ENCODE data around the gene HAUS6.
"Not testable (repeated sequence)": the region's sequence is repeated elsewhere in the genome, so short reads cannot be mapped to it uniquely, and the experiment has no call there.

Gene HAUS6

GRCh38 chr9:19101203-19101602 is 1.5 kb downstream of the HAUS6 start:
- TF ChIP-seq PAX5 (IDR thresholded peaks at IDR 0.05; ENCODE audit: insufficient read depth, low read length, severe bottlenecking): no peak
- TF ChIP-seq TAF1 (IDR thresholded peaks at IDR 0.05; ENCODE audit: low read depth, low read length): no peak
- TF ChIP-seq SPI1 (IDR thresholded peaks at IDR 0.05; ENCODE audit: low read depth, low read length): no peak
- TF ChIP-seq POLR2AphosphoS5 (IDR thresholded peaks at IDR 0.05; ENCODE audit: low read depth, low read length): no peak
- TF ChIP-seq POLR2A (IDR thresholded peaks at IDR 0.05; ENCODE audit: low read depth, low read length): no peak
- no peak for TF ChIP-seq POU2F2 (IDR thresholded peaks at IDR 0.05; ENCODE audit: low read depth, low read length)
- DNase-seq (ENCODE audit: insufficient read length, low spot score) (no peak), FAIRE-seq (no peak)

GRCh38 chr9:19097431-19097830 is 5.3 kb downstream of the HAUS6 start:
- FAIRE-seq; DNase-seq (ENCODE audit: insufficient read length, low spot score): not testable (repeated sequence)

- FAIRE-seq (no peak), DNase-seq (ENCODE audit: insufficient read length, low spot score) (no peak)
Observed at GRCh38 chr9:19087106-19088000, 15.4 kb downstream of the HAUS6 start.

GRCh38 chr9:19085295-19085694 is 17.4 kb downstream of the HAUS6 start:
- DNase-seq (ENCODE audit: insufficient read length, low spot score) (no peak), FAIRE-seq (no peak)
- no peak for TF ChIP-seq POLR2A (IDR thresholded peaks at IDR 0.05; ENCODE audit: low read depth, low read length)
- no peak for TF ChIP-seq TAF1 (IDR thresholded peaks at IDR 0.05; ENCODE audit: low read depth, low read length)
- TF ChIP-seq POLR2AphosphoS5 (IDR thresholded peaks at IDR 0.05; ENCODE audit: low read depth, low read length): no peak
- no peak for TF ChIP-seq SPI1 (IDR thresholded peaks at IDR 0.05; ENCODE audit: low read depth, low read length)
- no peak for TF ChIP-seq POU2F2 (IDR thresholded peaks at IDR 0.05; ENCODE audit: low read depth, low read length)
- no peak for TF ChIP-seq PAX5 (IDR thresholded peaks at IDR 0.05; ENCODE audit: insufficient read depth, low read length, severe bottlenecking)

More at GRCh38 chr9:19087106-19088000, 15.4 kb downstream of the HAUS6 start:
- TF ChIP-seq PAX5 (IDR thresholded peaks at IDR 0.05; ENCODE audit: insufficient read depth, low read length, severe bottlenecking) (no peak), TAF1 (IDR thresholded peaks at IDR 0.05; ENCODE audit: low read depth, low read length) (no peak), POLR2AphosphoS5 (IDR thresholded peaks at IDR 0.05; ENCODE audit: low read depth, low read length) (no peak), POLR2A (IDR thresholded peaks at IDR 0.05; ENCODE audit: low read depth, low read length) (no peak), POU2F2 (IDR thresholded peaks at IDR 0.05; ENCODE audit: low read depth, low read length) (no peak), SPI1 (IDR thresholded peaks at IDR 0.05; ENCODE audit: low read depth, low read length) (no peak)

GRCh38 chr9:19074836-19075235 is 27.9 kb downstream of the HAUS6 start:
- FAIRE-seq (no peak), DNase-seq (ENCODE audit: insufficient read length, low spot score) (no peak)
- TF ChIP-seq TAF1 (IDR thresholded peaks at IDR 0.05; ENCODE audit: low read depth, low read length) (no peak), POLR2A (IDR thresholded peaks at IDR 0.05; ENCODE audit: low read depth, low read length) (no peak), POU2F2 (IDR thresholded peaks at IDR 0.05; ENCODE audit: low read depth, low read length) (no peak), POLR2AphosphoS5 (IDR thresholded peaks at IDR 0.05; ENCODE audit: low read depth, low read length) (no peak), PAX5 (IDR thresholded peaks at IDR 0.05; ENCODE audit: insufficient read depth, low read length, severe bottlenecking) (no peak), SPI1 (IDR thresholded peaks at IDR 0.05; ENCODE audit: low read depth, low read length) (no peak)

- no peak for FAIRE-seq
- DNase-seq (ENCODE audit: insufficient read length, low spot score): no peak
- no peak for TF ChIP-seq PAX5 (IDR thresholded peaks at IDR 0.05; ENCODE audit: insufficient read depth, low read length, severe bottlenecking)
- TF ChIP-seq TAF1 (IDR thresholded peaks at IDR 0.05; ENCODE audit: low read depth, low read length): no peak
- no peak for TF ChIP-seq POLR2AphosphoS5 (IDR thresholded peaks at IDR 0.05; ENCODE audit: low read depth, low read length)
- no peak for TF ChIP-seq SPI1 (IDR thresholded peaks at IDR 0.05; ENCODE audit: low read depth, low read length)
- no peak for TF ChIP-seq POLR2A (IDR thresholded peaks at IDR 0.05; ENCODE audit: low read depth, low read length)
- no peak for TF ChIP-seq POU2F2 (IDR thresholded peaks at IDR 0.05; ENCODE audit: low read depth, low read length)
Observed at GRCh38 chr9:19074229-19074628, 28.5 kb downstream of the HAUS6 start.

GRCh38 chr9:19057033-19057432 is 45.7 kb downstream of the HAUS6 start:
- DNase-seq (ENCODE audit: insufficient read length, low spot score): no peak
- TF ChIP-seq POLR2AphosphoS5 (IDR thresholded peaks at IDR 0.05; ENCODE audit: low read depth, low read length) (no peak), SPI1 (IDR thresholded peaks at IDR 0.05; ENCODE audit: low read depth, low read length) (no peak), POU2F2 (IDR thresholded peaks at IDR 0.05; ENCODE audit: low read depth, low read length) (no peak)
- no peak for FAIRE-seq

- DNase-seq (ENCODE audit: insufficient read length, low spot score) (no peak), FAIRE-seq (no peak)
- TF ChIP-seq POU2F2 (IDR thresholded peaks at IDR 0.05; ENCODE audit: low read depth, low read length): no peak
- 0 out of 2 replicates have a peak, but pooled peaks have one; percentile 18 for TF ChIP-seq POLR2AphosphoS5 (IDR thresholded peaks at IDR 0.05; ENCODE audit: low read depth, low read length)
- no peak for TF ChIP-seq PAX5 (IDR thresholded peaks at IDR 0.05; ENCODE audit: insufficient read depth, low read length, severe bottlenecking)
- TF ChIP-seq SPI1 (IDR thresholded peaks at IDR 0.05; ENCODE audit: low read depth, low read length): no peak
- no peak for TF ChIP-seq TAF1 (IDR thresholded peaks at IDR 0.05; ENCODE audit: low read depth, low read length)
- TF ChIP-seq POLR2A (IDR thresholded peaks at IDR 0.05; ENCODE audit: low read depth, low read length): no peak
Observed at GRCh38 chr9:19050637-19051591, 51.8 kb downstream of the HAUS6 start.

- no peak for TF ChIP-seq POLR2A (IDR thresholded peaks at IDR 0.05; ENCODE audit: low read depth, low read length)
- TF ChIP-seq POLR2AphosphoS5 (IDR thresholded peaks at IDR 0.05; ENCODE audit: low read depth, low read length): no peak
- TF ChIP-seq PAX5 (IDR thresholded peaks at IDR 0.05; ENCODE audit: insufficient read depth, low read length, severe bottlenecking): no peak
- no peak for TF ChIP-seq TAF1 (IDR thresholded peaks at IDR 0.05; ENCODE audit: low read depth, low read length)
- no peak for TF ChIP-seq POU2F2 (IDR thresholded peaks at IDR 0.05; ENCODE audit: low read depth, low read length)
- TF ChIP-seq SPI1 (IDR thresholded peaks at IDR 0.05; ENCODE audit: low read depth, low read length): no peak
- DNase-seq (ENCODE audit: insufficient read length, low spot score) (no peak), FAIRE-seq (peak; percentile 77)
Observed at GRCh38 chr9:19049917-19050636, 52.6 kb downstream of the HAUS6 start.

All from GM12891 (cell line).